ENCODE measurements around the gene ADGRG1.

Gene ADGRG1

DNA sequence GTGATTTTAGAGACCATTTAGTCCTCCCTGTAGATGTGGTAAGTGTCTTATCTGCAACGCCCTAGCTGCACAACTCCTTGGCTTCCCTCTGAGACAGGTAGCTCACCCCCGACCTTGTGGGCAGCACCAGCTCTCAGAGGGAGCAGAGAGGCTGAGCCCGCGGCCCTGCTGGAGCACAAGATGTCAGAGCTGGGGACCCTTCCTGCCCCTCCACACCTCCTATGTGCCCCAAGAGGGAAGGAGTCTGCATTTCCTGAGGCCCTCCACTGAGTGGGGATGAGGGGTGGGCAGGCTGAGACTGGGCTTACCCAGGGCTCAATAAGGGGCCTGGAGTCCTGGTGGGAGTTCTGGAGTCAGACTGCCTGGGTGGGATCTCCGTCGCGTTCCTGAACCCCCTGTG, 12.2 kb upstream of the ADGRG1 start:
- DNase-seq (ENCODE audit: insufficient read length) (peak; percentile 1), FAIRE-seq (no peak)
- TF ChIP-seq POLR2AphosphoS5 (IDR thresholded peaks at IDR 0.05; ENCODE audit: low read depth, low read length) (no peak), POLR2A (IDR thresholded peaks at IDR 0.05; ENCODE audit: low read depth, low read length) (no peak), TAF1 (IDR thresholded peaks at IDR 0.05; ENCODE audit: borderline replicate concordance, low read depth, low read length) (no peak)

DNA sequence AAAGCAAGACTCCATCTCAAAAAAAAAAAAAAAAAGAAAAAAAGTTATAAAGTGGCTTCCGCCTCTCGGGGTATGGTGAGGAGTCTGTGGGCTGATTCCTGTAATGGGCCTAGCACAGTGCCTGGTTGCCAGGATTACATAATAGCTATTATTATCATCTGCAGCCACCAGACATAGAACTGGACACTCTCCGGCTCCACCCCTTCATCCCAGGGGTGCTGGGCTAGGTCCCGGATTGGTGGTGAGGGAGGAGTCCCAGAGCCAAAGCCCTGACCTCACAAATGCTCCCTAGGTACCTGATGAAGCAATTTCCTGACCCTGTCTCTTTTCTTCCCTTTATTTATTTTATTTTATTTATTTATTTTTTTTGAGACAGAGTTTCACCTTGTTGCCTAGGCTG, 11.6 kb upstream of the ADGRG1 start:
- FAIRE-seq (no peak), DNase-seq (ENCODE audit: insufficient read length) (peak; percentile 5)
- no peak for TF ChIP-seq POLR2A (IDR thresholded peaks at IDR 0.05; ENCODE audit: low read depth, low read length)
- no peak for TF ChIP-seq POLR2AphosphoS5 (IDR thresholded peaks at IDR 0.05; ENCODE audit: low read depth, low read length)
- no peak for TF ChIP-seq TAF1 (IDR thresholded peaks at IDR 0.05; ENCODE audit: borderline replicate concordance, low read depth, low read length)

DNA sequence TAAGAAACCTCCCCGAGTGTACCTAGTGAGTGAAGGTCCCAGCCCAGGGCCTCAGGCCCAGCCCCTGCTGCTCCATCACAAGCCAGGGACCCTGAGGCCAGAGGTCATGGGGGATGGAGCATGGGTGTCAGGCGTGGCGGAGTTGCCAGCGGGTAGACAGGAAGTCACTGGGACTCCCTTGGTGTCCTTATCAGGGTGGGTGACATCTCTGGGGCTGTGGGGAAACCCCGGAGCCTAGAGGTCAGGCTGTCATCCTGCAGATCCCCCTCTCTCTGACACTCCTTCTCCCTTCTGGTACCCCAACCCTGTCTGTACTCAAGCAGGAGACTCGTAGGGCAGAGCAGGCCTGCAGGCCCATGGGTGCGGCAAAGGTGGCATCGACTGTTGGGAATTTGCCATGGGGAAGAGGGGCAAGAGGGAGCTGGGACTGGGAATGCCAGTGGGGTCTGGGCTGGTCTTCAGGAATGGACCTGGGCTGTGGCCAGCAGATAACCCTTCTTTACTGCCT, 10.8 kb upstream of the ADGRG1 start:
- DNase-seq (ENCODE audit: insufficient read length) (peak; percentile 6), FAIRE-seq (no peak)
- TF ChIP-seq POLR2A (IDR thresholded peaks at IDR 0.05; ENCODE audit: low read depth, low read length) (no peak), POLR2AphosphoS5 (IDR thresholded peaks at IDR 0.05; ENCODE audit: low read depth, low read length) (no peak), TAF1 (IDR thresholded peaks at IDR 0.05; ENCODE audit: borderline replicate concordance, low read depth, low read length) (no peak)

DNA sequence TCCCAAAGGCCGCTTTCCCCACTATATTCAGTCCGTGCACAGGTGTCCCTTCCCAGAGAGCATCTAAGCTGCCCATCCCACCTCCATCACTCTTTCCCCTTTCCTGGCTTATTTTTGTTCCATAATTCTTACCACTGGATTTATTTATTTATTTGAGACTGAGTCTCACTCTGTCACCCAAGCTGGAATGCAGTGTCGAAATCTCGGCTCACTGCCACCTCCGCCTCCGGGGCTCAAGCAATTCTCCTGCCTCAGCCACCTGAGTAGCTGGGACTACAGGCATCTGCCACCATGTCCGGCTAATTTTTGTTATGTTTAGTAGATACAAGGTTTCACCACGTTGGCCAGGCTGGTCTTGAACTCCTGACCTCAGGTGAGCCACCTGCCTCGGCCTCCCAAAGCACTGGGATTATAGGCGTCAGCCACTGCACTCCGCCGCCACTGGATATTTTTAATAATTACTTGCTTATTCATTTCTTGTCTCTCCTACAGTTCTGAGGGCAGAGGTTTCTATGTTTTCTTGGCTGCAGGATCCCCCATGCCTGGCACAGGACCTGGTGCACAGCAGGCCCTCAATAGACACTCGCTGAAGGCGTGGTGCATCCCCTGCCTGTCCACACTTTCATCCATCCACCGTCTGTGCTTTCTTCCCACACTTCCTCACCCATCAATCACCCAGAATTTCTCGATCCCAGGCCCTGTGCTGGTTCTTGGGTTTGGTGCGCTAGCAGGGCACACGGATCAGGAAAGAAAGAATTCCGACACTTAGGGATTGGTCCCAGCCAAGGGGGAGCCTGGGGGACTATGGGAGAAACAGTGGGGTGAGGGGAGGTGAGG, 9.9 kb upstream of the ADGRG1 start:
- DNase-seq (ENCODE audit: insufficient read length) (no peak), FAIRE-seq (no peak)
- TF ChIP-seq TAF1 (IDR thresholded peaks at IDR 0.05; ENCODE audit: borderline replicate concordance, low read depth, low read length), result no peak
- no peak for TF ChIP-seq POLR2AphosphoS5 (IDR thresholded peaks at IDR 0.05; ENCODE audit: low read depth, low read length)
- TF ChIP-seq POLR2A (IDR thresholded peaks at IDR 0.05; ENCODE audit: low read depth, low read length), result no peak

DNA sequence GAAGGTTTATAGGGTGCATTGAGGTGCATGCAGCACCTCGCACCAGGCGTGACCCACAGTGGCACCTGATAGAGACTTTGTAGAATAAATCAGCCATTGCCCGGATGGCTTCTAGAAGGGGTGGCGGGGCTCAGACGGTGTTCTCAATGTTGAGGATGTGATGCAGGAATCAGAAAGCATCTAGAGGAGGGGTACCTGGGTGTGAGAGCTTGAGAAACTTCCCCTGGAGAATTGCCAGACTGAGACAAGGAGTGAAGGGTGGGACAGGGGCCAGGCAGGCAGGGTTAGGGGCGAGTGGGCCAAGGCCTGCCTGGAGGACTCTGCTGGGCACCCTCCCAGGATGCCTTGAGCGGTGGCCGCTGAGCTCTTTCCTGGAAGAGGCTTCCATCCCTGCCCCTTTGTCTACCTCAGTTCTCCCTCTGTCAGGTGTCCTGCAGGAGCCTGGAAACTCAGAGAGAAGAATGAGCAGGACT, 9.3 kb upstream of the ADGRG1 start:
- FAIRE-seq (no peak), DNase-seq (ENCODE audit: insufficient read length) (peak; percentile 9)
- no peak for TF ChIP-seq POLR2A (IDR thresholded peaks at IDR 0.05; ENCODE audit: low read depth, low read length)
- TF ChIP-seq POLR2AphosphoS5 (IDR thresholded peaks at IDR 0.05; ENCODE audit: low read depth, low read length), result no peak

DNA sequence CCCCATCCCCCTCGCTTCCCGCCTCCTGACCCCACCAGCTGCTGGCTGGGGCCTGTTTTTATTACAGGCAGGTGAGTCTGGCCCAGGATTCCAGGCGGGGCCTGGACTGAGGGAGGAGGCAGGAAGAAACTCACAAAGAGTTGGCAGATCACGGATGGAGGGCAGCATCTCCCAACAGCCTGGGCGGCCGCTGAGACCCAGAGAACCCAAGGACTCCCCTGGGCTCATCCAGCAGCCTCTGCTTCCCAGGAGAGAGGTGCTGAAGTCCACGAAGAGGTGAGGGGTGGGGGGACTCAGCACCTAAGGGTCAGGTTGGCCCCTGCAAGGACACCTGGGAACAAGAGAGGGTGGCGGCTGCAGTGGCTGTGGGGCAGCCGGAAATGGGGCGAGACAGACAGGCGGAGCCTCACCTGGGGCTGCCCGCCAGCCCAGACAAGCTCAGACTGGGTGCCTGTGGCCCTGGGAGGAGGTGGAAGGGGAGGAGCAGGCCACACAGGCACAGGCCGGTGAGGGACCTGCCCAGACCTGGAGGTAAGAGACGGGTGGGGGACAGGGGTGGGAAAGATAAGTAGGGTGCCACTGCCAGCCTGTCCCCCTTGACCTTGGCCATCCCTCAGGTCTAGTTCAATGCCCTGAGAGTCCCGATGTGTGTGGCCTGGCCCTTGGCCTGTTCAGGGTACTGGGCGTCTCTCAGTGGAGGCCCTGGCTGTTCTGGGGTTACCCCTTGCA, 8.7 kb upstream of the ADGRG1 start:
- TF ChIP-seq POLR2A (IDR thresholded peaks at IDR 0.05; ENCODE audit: low read depth, low read length) (no peak), TAF1 (IDR thresholded peaks at IDR 0.05; ENCODE audit: borderline replicate concordance, low read depth, low read length) (no peak)
- DNase-seq (ENCODE audit: insufficient read length) (no peak), FAIRE-seq (no peak)

DNA sequence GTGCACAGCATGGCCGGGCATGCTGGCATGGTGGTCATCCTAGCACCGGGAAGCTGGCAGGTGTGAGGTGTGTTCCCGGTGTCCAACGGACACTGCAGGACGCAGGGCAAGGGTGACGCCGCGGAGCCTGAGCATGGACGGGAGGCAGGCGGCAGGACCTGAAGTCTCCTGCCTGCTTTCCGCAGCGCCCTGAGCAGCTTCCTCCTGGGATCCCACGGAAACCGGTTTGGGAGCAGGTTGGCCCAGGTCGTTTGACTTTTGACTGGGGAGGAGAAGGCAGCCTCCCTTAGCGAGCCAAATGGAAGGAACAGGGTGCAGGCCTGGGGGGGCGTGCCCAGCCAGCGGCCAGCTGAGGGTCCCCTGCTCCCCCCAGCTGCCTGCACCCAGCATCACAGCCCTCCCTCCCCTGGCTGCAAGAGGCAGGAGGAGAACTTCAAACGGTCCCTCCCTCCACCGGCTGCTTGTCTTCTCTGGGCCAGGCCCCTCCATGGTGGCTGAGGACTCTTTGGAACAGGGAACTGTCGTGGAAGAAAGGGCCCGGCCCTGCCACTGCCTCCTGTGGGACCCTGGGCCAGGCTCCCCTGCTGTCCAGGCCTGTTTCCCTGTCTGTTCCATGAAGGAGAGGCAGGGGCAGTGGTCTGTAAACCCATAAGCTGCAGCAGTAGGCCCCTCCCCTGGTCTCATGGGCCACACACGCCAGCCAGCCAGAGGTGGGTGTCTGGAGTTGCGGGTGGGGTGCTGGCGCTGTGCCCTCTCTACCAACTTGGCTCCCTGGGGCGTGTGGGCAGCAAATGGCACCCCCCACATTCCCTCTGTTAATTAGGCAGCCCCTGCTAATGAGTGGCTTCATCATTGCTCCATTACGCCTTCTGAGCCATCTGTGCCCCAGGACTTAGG, 7.8 kb upstream of the ADGRG1 start:
- no peak for DNase-seq (ENCODE audit: insufficient read length)
- TF ChIP-seq POLR2A (IDR thresholded peaks at IDR 0.05; ENCODE audit: low read depth, low read length) (no peak), TAF1 (IDR thresholded peaks at IDR 0.05; ENCODE audit: borderline replicate concordance, low read depth, low read length) (no peak)

DNA sequence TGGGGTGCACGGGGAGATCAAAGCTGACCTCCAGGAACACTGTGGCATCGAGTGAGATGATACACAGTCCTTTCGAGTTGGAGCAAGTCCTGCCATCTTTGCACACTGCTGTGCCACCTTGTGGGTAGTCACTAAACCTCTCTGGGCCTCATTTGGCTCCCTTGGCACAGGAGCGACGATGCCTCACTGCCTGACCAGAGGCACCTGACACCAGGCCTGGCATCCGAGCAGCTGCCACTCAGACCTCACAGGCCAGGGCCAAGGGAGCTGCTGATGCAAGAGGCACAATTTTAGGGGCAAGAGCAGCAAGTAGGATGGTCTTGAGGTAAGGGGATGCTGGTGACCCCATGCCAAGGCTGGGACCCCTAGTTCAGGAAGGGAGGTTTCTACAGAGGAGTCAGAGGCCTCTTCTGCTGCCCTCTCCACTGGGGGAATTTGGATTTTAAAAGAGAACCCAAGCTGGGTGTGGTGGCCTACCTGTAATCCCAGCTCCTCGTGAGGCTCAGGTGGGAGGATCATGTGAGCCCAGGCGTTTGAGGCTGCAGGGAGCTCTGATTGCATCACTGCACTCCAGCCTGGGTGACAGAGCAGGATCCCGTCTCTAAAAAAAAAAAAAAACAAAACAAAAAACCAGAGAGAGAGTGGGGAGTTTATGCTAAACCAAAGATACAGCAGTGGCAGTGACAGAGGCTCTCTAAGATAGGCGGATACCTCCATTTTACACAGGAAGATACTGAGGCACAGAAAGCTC, 6.7 kb upstream of the ADGRG1 start:
- no peak for TF ChIP-seq POLR2AphosphoS5 (IDR thresholded peaks at IDR 0.05; ENCODE audit: low read depth, low read length)
- TF ChIP-seq TAF1 (IDR thresholded peaks at IDR 0.05; ENCODE audit: borderline replicate concordance, low read depth, low read length), result no peak
- no peak for TF ChIP-seq POLR2A (IDR thresholded peaks at IDR 0.05; ENCODE audit: low read depth, low read length)
- no peak for FAIRE-seq
- DNase-seq (ENCODE audit: insufficient read length), result no peak

More for the DNA sequence above, 7.8 kb upstream of the ADGRG1 start:
- no peak for FAIRE-seq

DNA sequence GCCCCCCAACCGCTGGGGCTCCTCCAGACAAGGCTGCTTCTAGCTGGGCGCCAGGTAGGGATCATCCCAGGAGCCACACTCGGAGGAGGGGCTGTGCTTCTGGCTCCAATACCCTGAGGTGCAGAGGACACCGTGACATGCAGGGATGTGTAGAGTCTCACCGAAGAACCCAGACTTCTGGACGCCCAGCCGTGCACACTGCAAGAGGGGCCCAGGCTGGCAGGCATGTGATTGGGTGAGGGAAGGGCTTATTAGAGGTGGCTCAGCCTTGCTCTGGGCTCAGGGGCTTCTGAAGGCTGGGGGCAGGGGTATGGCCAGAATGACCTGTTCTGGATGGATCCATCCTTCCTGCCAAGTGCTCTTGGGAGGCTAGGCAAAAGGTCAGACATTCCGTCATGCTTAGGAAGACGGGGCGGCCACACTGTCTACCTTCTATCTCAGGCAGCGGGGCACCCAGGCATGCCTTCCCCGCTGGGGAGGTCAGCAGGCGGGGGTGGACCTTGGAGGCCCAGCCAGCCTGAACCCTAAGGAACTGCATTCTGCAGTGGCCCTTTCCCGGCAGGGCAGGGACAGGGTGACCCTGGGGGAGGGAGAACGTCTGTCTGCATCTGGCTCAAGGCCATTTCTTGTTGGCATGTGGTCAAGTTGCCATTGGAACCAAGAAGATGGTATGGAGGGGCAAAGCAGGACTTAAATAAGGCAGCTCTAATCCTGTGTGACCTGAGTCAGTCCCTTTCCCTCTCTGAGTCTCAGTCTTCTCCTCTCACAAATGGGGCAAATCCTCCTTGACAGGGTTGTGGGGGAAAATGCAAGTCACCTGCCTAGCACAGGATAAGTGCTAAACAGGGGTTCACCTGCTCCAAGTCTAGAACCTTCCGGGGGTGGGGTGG, 5.8 kb upstream of the ADGRG1 start:
- TF ChIP-seq POLR2A (IDR thresholded peaks at IDR 0.05; ENCODE audit: low read depth, low read length), result no peak
- TF ChIP-seq POLR2AphosphoS5 (IDR thresholded peaks at IDR 0.05; ENCODE audit: low read depth, low read length), result no peak
- TF ChIP-seq TAF1 (IDR thresholded peaks at IDR 0.05; ENCODE audit: borderline replicate concordance, low read depth, low read length), result no peak

More for the DNA sequence above, 5.8 kb upstream of the ADGRG1 start:
- no peak for DNase-seq (ENCODE audit: insufficient read length)
- FAIRE-seq, result no peak

Measured in GM12892 (cell line).